ENCODE measurements around the gene NCSTN.

Gene NCSTN

GRCh38 chr1:160404094-160404493 lies 60.9 kb downstream of the NCSTN start:
- no peak for ATAC-seq
- no peaks in the 10 kb centered on the region for H3K9me3 Mint-ChIP-seq
- DNase-seq, result no peak
- peaks cover 15% of the 10 kb centered on the region for H3K27me3 Mint-ChIP-seq
- no peak overlapping the region for H3K27ac Mint-ChIP-seq
- H3K4me1 Mint-ChIP-seq, result peaks cover 14% of the 10 kb centered on the region
- H3K4me3 Mint-ChIP-seq, result no peak overlapping the region

- DNase-seq (no peak), ATAC-seq (no peak)
- Mint-ChIP-seq H3K9me3 (no peaks in the 10 kb centered on the region), H3K4me3 (no peak overlapping the region), H3K27ac (peak overlapping the region in 1 of 2 donors; percentile 9), H3K27me3 (peaks cover 15% of the 10 kb centered on the region), H3K4me1 (peaks cover 14% of the 10 kb centered on the region)
Observed at GRCh38 chr1:160405331-160405877, 62.2 kb downstream of the NCSTN start.

GRCh38 chr1:160406131-160406968 lies 63.2 kb downstream of the NCSTN start:
- no peak for DNase-seq

GRCh38 chr1:160407839-160408801 lies 64.9 kb downstream of the NCSTN start:
- ATAC-seq, result no peak
- Mint-ChIP-seq H3K9me3 (no peaks in the 10 kb centered on the region), H3K4me1 (no peaks in the 10 kb centered on the region), H3K4me3 (no peak overlapping the region), H3K27ac (no peak overlapping the region), H3K27me3 (no peaks in the 10 kb centered on the region)
- DNase-seq, result no peak

More at GRCh38 chr1:160406131-160406968, 63.2 kb downstream of the NCSTN start:
- no peak overlapping the region for H3K27ac Mint-ChIP-seq
- H3K9me3 Mint-ChIP-seq, result no peaks in the 10 kb centered on the region
- H3K4me1 Mint-ChIP-seq, result peaks cover 6% of the 10 kb centered on the region
- H3K27me3 Mint-ChIP-seq, result peaks cover 10% of the 10 kb centered on the region
- no peak overlapping the region for H3K4me3 Mint-ChIP-seq
- no peak for ATAC-seq

Measured in stimulated activated naive CD8-positive, alpha-beta T cell treated with anti-CD3 and anti-CD28 coated beads, Interleukin-15, amount 100 ng/mL, for 72 hours (primary cell).